Esophagus squamous epithelium (tissue), 4 donors: ENCODE data around the gene SLC6A19.

Experiments used
- POLR2A ChIP-seq, 4 donors: fragments of 450-650 bp; IDR thresholded peaks; one replicate each; pipeline ENCODE4 v1.6.1; 2017; ENCODE audit warnings: antibody characterized with exemption in 4 of 4, mild to moderate bottlenecking in 4 of 4, moderate library complexity in 3 of 4
- TF ChIP-seq, protein P1 (sequence below), 6 experiments: fragments of 450-650 bp in 4 of 6; fragments of 200-600 bp in 2 of 6; sonication (generic) in 2 of 6; IDR thresholded peaks; one replicate each; pipeline ENCODE4 v1.5.1; 2016 to 2019; ENCODE audit warnings: antibody characterized with exemption in 6 of 6, mild to moderate bottlenecking in 4 of 6, moderate library complexity in 4 of 6

DNA sequence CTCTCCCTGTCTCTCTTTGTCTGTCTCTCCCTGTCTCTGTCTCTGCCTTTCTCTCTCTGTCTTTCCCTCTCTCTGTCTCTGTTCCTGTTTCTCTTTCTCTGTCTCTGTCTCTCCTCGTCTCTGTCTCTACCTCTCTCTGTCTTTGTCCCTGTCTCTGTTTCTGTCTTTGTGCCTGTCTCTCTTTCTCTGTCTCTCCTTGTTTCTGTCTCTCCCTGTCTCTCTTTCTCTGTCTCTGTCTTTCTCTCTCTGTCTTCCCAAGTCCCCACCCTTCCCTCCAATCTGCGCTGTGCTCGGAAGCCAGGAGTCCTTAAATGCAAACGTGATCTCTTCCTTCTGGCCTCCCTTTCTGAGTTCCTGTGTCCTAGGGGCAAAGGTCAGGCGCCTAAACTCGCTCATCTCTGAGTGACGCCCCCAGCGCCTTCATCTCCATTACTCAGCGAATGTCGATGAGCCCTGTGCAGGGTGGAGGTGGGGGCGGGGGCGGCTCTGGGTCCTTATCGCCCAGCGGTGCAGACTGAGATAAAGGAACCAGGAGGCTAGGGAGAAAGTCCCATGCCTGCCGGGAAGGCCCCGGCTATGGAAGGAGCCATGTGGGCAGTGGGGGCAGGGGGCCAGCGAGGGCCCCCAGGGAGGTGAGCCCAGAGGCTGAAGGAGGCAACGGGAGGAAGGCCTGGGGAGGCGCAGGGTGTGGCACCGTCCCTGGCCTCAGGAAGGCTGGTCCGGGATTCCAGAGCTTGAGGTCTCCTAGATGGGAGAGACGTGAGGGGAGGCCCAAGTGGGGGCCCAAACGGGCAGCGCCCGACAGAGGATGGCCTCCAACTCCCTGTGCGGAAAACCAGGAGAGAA lies 1.5 kb upstream of the SLC6A19 start:
- TF ChIP-seq, protein P1, sequence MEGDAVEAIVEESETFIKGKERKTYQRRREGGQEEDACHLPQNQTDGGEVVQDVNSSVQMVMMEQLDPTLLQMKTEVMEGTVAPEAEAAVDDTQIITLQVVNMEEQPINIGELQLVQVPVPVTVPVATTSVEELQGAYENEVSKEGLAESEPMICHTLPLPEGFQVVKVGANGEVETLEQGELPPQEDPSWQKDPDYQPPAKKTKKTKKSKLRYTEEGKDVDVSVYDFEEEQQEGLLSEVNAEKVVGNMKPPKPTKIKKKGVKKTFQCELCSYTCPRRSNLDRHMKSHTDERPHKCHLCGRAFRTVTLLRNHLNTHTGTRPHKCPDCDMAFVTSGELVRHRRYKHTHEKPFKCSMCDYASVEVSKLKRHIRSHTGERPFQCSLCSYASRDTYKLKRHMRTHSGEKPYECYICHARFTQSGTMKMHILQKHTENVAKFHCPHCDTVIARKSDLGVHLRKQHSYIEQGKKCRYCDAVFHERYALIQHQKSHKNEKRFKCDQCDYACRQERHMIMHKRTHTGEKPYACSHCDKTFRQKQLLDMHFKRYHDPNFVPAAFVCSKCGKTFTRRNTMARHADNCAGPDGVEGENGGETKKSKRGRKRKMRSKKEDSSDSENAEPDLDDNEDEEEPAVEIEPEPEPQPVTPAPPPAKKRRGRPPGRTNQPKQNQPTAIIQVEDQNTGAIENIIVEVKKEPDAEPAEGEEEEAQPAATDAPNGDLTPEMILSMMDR (IDR thresholded peaks at IDR 0.05), result no peak
- TF ChIP-seq POLR2A (IDR thresholded peaks at IDR 0.05), result no peak
